ENCODE data around the gene KIF16B.

Gene KIF16B

GRCh38 chr20:16595376-16595775 is 22.1 kb upstream of the KIF16B start:
- Histone ChIP-seq H3K4me3 (no peak overlapping the region), H3K27ac (no peak overlapping the region)
- TF ChIP-seq CTCF (IDR thresholded peaks at IDR 0.05) = no peak
- DNase-seq (ENCODE audit: low spot score) = no peak

GRCh38 chr20:16590041-16590633 is 16.9 kb upstream of the KIF16B start:
- H3K27ac ChIP-seq = no peak overlapping the region
- DNase-seq (ENCODE audit: low spot score) = no peak
- no peak overlapping the region for H3K4me3 ChIP-seq
- no peak for TF ChIP-seq CTCF (IDR thresholded peaks at IDR 0.05)

GRCh38 chr20:16589623-16590022 is 16.4 kb upstream of the KIF16B start:
- DNase-seq (ENCODE audit: low spot score) = no peak
- no peak overlapping the region for H3K4me3 ChIP-seq
- no peak for TF ChIP-seq CTCF (IDR thresholded peaks at IDR 0.05)
- H3K27ac ChIP-seq = no peak overlapping the region

GRCh38 chr20:16588241-16588640 is 15.0 kb upstream of the KIF16B start:
- no peak for TF ChIP-seq CTCF (IDR thresholded peaks at IDR 0.05)
- no peak overlapping the region for H3K27ac ChIP-seq

GRCh38 chr20:16587066-16587465 is 13.8 kb upstream of the KIF16B start:
- Histone ChIP-seq H3K27ac (no peak overlapping the region), H3K4me3 (no peak overlapping the region)
- DNase-seq (ENCODE audit: low spot score) = no peak
- TF ChIP-seq CTCF (IDR thresholded peaks at IDR 0.05) = no peak

More at GRCh38 chr20:16588241-16588640, 15.0 kb upstream of the KIF16B start:
- no peak overlapping the region for H3K4me3 ChIP-seq
- no peak for DNase-seq (ENCODE audit: low spot score)

GRCh38 chr20:16583474-16583873 is 10.2 kb upstream of the KIF16B start:
- no peak overlapping the region for H3K4me3 ChIP-seq
- no peak for DNase-seq (ENCODE audit: low spot score)
- no peak for TF ChIP-seq CTCF (IDR thresholded peaks at IDR 0.05)
- no peak overlapping the region for H3K27ac ChIP-seq

GRCh38 chr20:16581241-16581640 is 8.0 kb upstream of the KIF16B start:
- no peak for TF ChIP-seq CTCF (IDR thresholded peaks at IDR 0.05)
- DNase-seq (ENCODE audit: low spot score) = no peak
- no peak overlapping the region for H3K4me3 ChIP-seq
- no peak overlapping the region for H3K27ac ChIP-seq

Measured in coronary artery (tissue), 2 donors.